K562 (cell line): Measurements from ENCODE around the gene ASCC2. TPM values are rescaled to one million over a fixed set of nuclear protein-coding genes. Genes with fewer than 3 reads are reported as not detected.

Source experiments
- BRD4 ChIP-seq: fragments of 200-600 bp; sonication (generic); IDR thresholded peaks from 2 replicates; pipeline ENCODE4 v1.6.1; 2017; ENCODE audit warnings: inconsistent platforms
- CCNT2 ChIP-seq: IDR thresholded peaks from 2 replicates; pipeline ENCODE4 v1.6.1; 2011; ENCODE audit warnings: borderline replicate concordance, low read depth, mild to moderate bottlenecking, moderate library complexity, mixed read lengths, low read length; ENCODE audit not compliant: insufficient read length; ENCODE audit errors: extremely low read depth
- EP400 ChIP-seq: fragments of 450-650 bp; IDR thresholded peaks from 2 replicates; pipeline ENCODE4 v1.6.1; 2017; ENCODE audit warnings: antibody characterized with exemption, mild to moderate bottlenecking, moderate library complexity
- L3MBTL2 ChIP-seq: fragments of 450-650 bp; IDR thresholded peaks from 2 replicates; pipeline ENCODE4 v1.6.1; 2016; ENCODE audit warnings: mild to moderate bottlenecking, moderate library complexity
- MIER1 ChIP-seq: fragments of 450-650 bp; IDR thresholded peaks from 2 replicates; pipeline ENCODE4 v1.6.1; 2016; ENCODE audit warnings: antibody characterized with exemption, mild to moderate bottlenecking, low read depth
- NR2C2 ChIP-seq, 2 experiments: fragments of 200-800 bp in 1 of 2; sonication (Bioruptor generic) in 1 of 2; sonication (generic) in 1 of 2; formaldehyde crosslinking in 1 of 2; IDR thresholded peaks; 2 replicates each; pipeline versions ENCODE4 v1.6.1 to v1.8.0; 2016 to 2022; ENCODE audit warnings: mild to moderate bottlenecking in 1 of 2, missing compliant biosample characterization in 1 of 2, missing genetic modification characterization in 1 of 2, missing genetic modification reagents in 1 of 2
- RBFOX2 ChIP-seq: fragments of 200-400 bp; formaldehyde crosslinking; IDR thresholded peaks from 2 replicates; pipeline ENCODE4 v1.6.1; 2017; ENCODE audit warnings: low read depth, mild to moderate bottlenecking, low read length, moderate library complexity
- SAP30 ChIP-seq: fragments of 200-600 bp; sonication (generic); IDR thresholded peaks from 2 replicates; pipeline ENCODE4 v1.6.1; 2012; ENCODE audit warnings: borderline replicate concordance, low read depth, mild to moderate bottlenecking, moderate library complexity, low read length, control low read depth, inconsistent platforms; ENCODE audit not compliant: insufficient read depth, poor library complexity, severe bottlenecking
- SMAD4 ChIP-seq: fragments of 250-450 bp; sonication (Bioruptor Pico); conservative IDR thresholded peaks from 2 replicates; pipeline ENCODE4 v1.8.0; 2021; ENCODE audit warnings: inconsistent platforms, mild to moderate bottlenecking, moderate library complexity
- TEAD2 ChIP-seq: fragments of 450-650 bp; IDR thresholded peaks from 2 replicates; pipeline ENCODE4 v1.6.1; 2016; ENCODE audit warnings: missing genetic modification characterization, control low read depth, missing compliant biosample characterization
- ZNF263 ChIP-seq: sonication (generic); formaldehyde crosslinking; IDR thresholded peaks from 2 replicates; pipeline ENCODE4 v1.8.0; 2022; ENCODE audit warnings: mild to moderate bottlenecking, missing genetic modification reagents, borderline replicate concordance
- ZNF274 ChIP-seq: IDR thresholded peaks from 2 replicates; pipeline ENCODE4 v1.6.1; 2011; ENCODE audit warnings: low read depth, mild to moderate bottlenecking, low read length, moderate library complexity, borderline replicate concordance
- polyA plus RNA-seq, 8 experiments: library from polyadenylated mRNA; depleted of rRNA in 4 of 8; stranded (reverse) in 5 of 8; unstranded in 3 of 8; fragments of >200 nt; fragmentation: Nextera tagmentation in 2 of 8; fragmentation: Illumina TruSeq in 1 of 8; extraction: Ambion mirVana in 2 of 8; extraction: Trizol in 1 of 8; gene quantifications; 2 replicates each; pipeline versions ENCODE4 v1.2.1 to v1.2.3, GENCODE V29; 2011 to 2014; ENCODE audit warnings: inconsistent platforms in 1 of 8, missing spikeins in 1 of 8
- total RNA-seq, 7 experiments: library from RNA; depleted of rRNA in 6 of 7; stranded (reverse); fragments of >200 nt in 6 of 7; fragmentation: Illumina TruSeq in 2 of 7; extraction: Trizol in 2 of 7; gene quantifications; 2 replicates each; pipeline versions ENCODE4 v1.2.1 to v1.2.3, GENCODE V29; 2011 to 2021; ENCODE audit warnings: low replicate concordance in 1 of 7
- TF ChIP-seq, protein P1 (sequence below): fragments of 450-650 bp; IDR thresholded peaks from 2 replicates; pipeline ENCODE4 v1.6.1; 2017; ENCODE audit warnings: mild to moderate bottlenecking, moderate library complexity
- TF ChIP-seq, protein P2 (sequence below), 3 experiments: fragments of 200-800 bp in 1 of 3; fragments of 250-450 bp in 1 of 3; fragments of 450-650 bp in 1 of 3; sonication (Bioruptor Pico) in 1 of 3; sonication (Bioruptor generic) in 1 of 3; formaldehyde crosslinking in 1 of 3; IDR thresholded peaks; 2 replicates each; pipeline versions ENCODE4 v1.6.1 to v1.8.0; 2016 to 2022; ENCODE audit warnings: mild to moderate bottlenecking in 2 of 3, missing genetic modification characterization in 2 of 3, missing compliant biosample characterization in 1 of 3, moderate library complexity in 1 of 3
- TF ChIP-seq, protein P3 (sequence below), 2 experiments: IDR thresholded peaks in 1 of 2; conservative IDR thresholded peaks in 1 of 2; 2 replicates each; pipeline ENCODE4 v1.6.1; 2016; ENCODE audit warnings: low read depth in 2 of 2, mild to moderate bottlenecking in 1 of 2, missing compliant biosample characterization in 1 of 2, missing genetic modification characterization in 1 of 2, moderate library complexity in 1 of 2
- TF ChIP-seq, protein P4 (sequence below): fragments of 450-650 bp; IDR thresholded peaks from 2 replicates; pipeline ENCODE4 v1.6.1; 2016

ASCC2 gene
- total and polyA plus RNA-seq, 9 of the 15 experiments (the other 6 are each of a cell fraction or from before 2014, with no cell fraction given): 4.0 to 46.7 (median 26.8) TPM

DNA sequence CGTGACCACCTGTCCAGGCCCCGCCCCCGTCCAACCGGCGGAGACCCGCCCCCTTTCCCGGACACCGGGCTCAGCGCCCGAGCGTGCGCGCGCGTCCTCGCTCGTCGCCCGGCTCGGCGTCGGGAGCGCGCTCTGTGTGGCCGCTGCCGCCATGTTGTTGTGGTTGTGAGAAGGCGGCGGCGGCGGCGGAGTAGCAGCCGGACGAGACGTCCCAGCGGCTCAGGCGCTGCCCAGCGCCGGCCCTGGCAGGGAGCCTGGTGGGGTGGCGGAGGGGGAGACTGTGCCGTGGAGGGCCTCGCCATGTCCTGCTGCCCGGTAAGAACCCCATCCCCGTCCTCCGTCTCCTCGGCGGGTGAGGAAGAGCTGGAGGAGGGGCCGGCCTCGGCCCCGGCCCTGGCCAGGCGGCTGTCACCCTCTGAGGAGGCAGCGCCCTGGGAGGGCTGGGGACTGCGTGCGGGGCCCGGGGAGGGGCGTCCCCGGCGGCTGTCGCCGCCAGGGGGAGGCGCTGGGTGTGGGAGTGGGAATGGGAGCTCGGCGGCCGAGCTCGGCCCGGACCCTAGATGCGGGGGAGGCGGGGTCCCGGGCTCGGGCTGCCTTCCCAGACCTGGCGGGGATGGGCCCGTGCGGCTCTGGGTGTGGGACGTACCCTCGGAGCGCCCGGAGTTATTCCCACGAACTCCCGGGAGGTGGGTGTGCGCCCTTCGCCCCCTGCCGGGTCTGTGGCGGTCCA, 45.1 kb upstream of the ASCC2 start, which contains the start of gene MTMR3 (continued):
- TF ChIP-seq CCNT2: peak; percentile 19
- TF ChIP-seq, protein P1, sequence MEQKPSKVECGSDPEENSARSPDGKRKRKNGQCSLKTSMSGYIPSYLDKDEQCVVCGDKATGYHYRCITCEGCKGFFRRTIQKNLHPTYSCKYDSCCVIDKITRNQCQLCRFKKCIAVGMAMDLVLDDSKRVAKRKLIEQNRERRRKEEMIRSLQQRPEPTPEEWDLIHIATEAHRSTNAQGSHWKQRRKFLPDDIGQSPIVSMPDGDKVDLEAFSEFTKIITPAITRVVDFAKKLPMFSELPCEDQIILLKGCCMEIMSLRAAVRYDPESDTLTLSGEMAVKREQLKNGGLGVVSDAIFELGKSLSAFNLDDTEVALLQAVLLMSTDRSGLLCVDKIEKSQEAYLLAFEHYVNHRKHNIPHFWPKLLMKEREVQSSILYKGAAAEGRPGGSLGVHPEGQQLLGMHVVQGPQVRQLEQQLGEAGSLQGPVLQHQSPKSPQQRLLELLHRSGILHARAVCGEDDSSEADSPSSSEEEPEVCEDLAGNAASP: no peak
- TF ChIP-seq, protein P2, sequence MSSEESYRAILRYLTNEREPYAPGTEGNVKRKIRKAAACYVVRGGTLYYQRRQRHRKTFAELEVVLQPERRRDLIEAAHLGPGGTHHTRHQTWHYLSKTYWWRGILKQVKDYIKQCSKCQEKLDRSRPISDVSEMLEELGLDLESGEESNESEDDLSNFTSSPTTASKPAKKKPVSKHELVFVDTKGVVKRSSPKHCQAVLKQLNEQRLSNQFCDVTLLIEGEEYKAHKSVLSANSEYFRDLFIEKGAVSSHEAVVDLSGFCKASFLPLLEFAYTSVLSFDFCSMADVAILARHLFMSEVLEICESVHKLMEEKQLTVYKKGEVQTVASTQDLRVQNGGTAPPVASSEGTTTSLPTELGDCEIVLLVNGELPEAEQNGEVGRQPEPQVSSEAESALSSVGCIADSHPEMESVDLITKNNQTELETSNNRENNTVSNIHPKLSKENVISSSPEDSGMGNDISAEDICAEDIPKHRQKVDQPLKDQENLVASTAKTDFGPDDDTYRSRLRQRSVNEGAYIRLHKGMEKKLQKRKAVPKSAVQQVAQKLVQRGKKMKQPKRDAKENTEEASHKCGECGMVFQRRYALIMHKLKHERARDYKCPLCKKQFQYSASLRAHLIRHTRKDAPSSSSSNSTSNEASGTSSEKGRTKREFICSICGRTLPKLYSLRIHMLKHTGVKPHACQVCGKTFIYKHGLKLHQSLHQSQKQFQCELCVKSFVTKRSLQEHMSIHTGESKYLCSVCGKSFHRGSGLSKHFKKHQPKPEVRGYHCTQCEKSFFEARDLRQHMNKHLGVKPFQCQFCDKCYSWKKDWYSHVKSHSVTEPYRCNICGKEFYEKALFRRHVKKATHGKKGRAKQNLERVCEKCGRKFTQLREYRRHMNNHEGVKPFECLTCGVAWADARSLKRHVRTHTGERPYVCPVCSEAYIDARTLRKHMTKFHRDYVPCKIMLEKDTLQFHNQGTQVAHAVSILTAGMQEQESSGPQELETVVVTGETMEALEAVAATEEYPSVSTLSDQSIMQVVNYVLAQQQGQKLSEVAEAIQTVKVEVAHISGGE (CRISPR knock-in tag; IDR thresholded peaks at IDR 0.05): peak in 1 of 3 experiments; percentile 44; a peak in 1 of 6 replicates
- peak; percentile 89 for TF ChIP-seq RBFOX2
- TF ChIP-seq NR2C2 (CRISPR knock-in tag; IDR thresholded peaks at IDR 0.05): no peak
- TF ChIP-seq NR2C2 (tag; IDR thresholded peaks at IDR 0.05): peak; percentile 90
- TF ChIP-seq SMAD4 (CRISPR knock-in tag): 0 out of 2 replicates have a peak, but pooled peaks have one; percentile 62
- TF ChIP-seq BRD4: no peak
- no peak for TF ChIP-seq TEAD2 (tag)
- TF ChIP-seq MIER1: no peak
- no peak for TF ChIP-seq ZNF274
- TF ChIP-seq L3MBTL2: no peak
- 0 out of 2 replicates have a peak, but pooled peaks have one; percentile 40 for TF ChIP-seq ZNF263 (CRISPR knock-in tag)
- peak; percentile 35 for TF ChIP-seq SAP30
- TF ChIP-seq, protein P3, sequence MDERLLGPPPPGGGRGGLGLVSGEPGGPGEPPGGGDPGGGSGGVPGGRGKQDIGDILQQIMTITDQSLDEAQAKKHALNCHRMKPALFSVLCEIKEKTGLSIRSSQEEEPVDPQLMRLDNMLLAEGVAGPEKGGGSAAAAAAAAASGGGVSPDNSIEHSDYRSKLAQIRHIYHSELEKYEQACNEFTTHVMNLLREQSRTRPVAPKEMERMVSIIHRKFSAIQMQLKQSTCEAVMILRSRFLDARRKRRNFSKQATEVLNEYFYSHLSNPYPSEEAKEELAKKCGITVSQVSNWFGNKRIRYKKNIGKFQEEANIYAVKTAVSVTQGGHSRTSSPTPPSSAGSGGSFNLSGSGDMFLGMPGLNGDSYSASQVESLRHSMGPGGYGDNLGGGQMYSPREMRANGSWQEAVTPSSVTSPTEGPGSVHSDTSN (CRISPR knock-in tag; IDR thresholded peaks at IDR 0.05; ENCODE audit: low read depth): no peak
- TF ChIP-seq, protein P3 (tag; conservative IDR thresholded peaks at IDR 0.05; ENCODE audit: low read depth): no peak
- TF ChIP-seq, protein P4, sequence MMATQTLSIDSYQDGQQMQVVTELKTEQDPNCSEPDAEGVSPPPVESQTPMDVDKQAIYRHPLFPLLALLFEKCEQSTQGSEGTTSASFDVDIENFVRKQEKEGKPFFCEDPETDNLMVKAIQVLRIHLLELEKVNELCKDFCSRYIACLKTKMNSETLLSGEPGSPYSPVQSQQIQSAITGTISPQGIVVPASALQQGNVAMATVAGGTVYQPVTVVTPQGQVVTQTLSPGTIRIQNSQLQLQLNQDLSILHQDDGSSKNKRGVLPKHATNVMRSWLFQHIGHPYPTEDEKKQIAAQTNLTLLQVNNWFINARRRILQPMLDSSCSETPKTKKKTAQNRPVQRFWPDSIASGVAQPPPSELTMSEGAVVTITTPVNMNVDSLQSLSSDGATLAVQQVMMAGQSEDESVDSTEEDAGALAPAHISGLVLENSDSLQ: peak; percentile 34; the same call in 1 of the 2 replicates
- peak; percentile 65; the same call in 1 of the 2 replicates for TF ChIP-seq EP400
